ENCODE data around the gene ENTPD2.
"Not testable (repeated sequence)": the region's sequence is repeated elsewhere in the genome, so short reads cannot be mapped to it uniquely, and the experiment has no call there.

ENTPD2 gene

DNA sequence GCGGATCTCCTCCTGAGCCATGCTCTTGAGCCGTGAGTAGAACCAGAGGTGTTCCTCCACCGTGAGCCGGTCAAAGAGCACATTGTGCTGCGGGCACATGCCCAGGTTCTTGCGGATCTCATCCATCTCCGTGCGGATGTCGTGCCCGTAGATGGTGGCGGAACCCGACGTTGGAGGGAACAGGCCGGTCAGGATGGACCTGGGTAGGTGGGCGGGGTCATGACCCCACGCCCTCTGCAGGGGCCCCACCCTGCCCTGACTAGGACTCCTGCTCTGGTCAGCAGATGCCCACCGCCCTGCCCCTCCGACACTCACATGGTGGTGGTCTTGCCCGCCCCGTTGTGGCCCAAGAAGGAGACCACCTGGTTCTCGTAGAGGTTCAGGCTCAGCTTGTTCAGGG is 37.9 kb downstream of the ENTPD2 start:
- no peak for DNase-seq (ENCODE audit: low spot score)

DNA sequence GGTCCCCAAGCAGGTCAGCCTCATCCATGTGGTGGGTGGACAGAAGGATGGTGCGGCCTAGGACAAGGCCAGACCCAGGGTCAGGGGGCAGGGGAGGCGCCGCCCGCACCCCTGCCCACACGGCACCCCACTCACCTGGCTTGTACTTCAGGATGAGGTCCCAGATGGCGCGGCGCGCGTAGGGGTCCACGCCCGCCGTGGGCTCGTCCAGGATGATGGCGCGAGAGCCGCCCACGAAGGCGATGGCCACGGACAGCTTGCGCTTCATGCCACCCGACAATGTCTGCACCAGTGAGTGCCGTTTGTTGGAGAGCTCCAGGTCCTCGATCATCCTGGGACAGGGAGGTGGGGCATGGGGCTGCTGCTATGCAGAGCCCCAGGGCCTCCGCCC is 38.3 kb downstream of the ENTPD2 start:
- DNase-seq (ENCODE audit: low spot score): no peak

DNA sequence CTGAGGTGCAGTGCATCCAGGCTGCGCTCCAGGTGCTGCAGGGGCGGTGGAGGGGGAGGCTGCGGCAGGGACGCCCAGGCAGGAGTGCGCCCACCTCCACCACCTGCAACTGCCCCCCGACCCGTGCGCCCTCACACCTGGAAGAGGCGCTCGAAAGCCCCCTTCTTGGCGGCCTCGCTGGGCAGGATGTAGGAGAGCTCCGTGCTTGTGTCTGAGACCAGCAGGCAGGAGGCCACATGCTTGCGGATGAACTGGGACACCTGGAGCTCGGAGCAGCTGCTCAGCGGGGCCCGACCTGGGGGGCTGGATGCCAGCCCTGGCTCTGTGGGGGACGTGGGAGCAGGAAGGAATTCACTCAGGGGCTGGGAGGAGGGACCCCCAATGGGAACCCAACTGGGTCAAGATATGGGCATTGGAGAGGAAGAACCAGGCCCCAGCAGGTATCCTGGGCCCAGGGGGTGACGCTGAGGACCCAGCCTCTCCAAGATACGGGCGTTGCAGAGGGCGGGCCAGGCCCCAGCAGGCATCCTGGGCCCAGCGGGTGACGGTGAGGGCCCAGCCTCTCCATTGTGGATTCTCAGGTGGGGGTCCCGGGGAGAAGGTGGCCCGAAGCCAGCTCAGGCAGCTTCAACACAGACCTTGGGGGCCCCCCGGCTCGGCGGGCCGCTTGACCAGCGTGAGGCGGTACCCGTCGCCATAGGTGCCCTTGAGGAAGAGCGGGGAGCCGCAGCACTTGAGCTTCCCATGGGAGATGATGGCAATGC is 38.9 kb downstream of the ENTPD2 start:
- no peak for DNase-seq (ENCODE audit: low spot score)

DNA sequence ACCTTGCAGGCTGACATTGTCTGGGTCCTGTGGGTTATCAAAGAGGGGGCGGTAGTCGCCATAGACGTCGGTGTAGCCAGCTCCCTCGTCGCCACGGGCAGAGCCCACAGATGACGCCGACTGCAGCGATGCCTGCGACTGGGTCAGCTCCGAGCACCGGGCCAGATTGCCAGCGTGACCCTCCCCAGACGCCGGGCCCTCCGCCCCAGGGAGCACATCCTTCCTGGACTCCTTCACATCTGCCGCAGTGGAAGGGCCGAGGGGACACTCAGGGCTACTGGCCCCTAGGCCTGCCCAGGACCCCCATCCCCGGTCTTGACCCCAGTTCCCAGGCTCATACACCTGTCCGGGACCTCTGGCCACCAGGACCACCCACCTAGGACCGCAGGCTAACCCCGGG is 39.7 kb downstream of the ENTPD2 start:
- DNase-seq (ENCODE audit: low spot score): no peak

DNA sequence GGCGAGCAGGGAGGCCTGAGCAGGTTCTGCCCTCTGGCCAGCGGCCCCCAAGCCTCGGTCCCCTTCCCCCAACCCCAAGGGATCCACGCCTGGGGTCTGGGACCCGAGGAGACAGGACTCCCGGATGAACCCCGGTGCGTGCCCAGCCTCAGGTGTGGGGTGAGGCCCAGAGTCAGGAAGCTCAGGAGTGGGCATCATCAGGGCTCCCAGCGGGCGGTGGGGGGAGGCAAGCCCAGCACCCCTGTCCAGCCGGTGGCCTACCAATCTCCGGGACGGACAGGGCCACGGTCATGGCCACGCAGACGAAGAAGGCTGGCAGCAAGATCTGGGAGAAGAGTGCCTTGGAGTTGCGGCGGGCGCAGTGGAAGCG is 40.3 kb downstream of the ENTPD2 start:
- no peak for DNase-seq (ENCODE audit: low spot score)

DNA sequence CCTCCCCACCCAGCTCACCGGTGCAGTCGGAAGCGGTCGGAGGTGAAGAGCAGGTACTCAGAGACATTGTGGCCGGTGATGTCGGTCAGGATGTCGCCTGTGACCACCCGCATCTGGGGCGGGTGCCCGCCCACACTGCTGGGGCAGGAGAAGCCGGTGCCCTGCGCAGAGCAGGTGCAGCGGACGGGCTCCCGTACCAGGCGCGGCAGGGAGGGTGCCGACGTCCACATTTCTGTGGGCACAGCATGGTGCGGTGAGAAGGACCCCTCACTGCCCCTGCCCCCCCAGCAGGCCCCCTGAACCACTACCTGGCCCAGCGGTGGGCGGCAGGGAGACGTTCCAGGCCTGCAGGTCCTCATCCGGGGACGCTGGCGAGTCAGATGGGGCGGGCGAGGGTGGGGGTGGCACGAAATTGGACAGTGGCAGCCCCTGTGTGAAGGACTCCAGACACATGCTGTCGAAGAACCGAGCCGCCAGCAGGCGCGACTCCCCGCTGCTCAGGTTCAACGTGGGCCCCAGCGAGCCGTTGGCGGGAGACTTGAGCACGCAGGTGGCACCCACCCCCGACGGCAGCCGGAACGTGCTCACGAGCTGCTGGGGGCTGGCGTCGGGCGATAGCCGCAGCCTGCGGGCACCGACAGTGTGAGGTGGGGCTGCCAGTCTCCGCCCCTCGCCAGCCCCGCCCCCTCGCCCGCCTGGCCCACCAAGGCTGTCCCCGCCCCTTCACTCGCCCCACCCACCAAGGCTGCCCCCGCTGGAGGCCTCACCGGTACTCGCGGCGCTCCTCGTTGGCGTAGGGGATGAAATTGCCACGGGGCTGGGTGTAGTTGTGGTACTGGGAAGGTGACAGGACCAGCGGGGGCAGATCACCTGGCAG is 40.9 kb downstream of the ENTPD2 start:
- DNase-seq (ENCODE audit: low spot score): no peak

- no peak for DNase-seq (ENCODE audit: low spot score)
Observed at GRCh38 chr9:137011907-137012675, 41.8 kb downstream of the ENTPD2 start.

GRCh38 chr9:137011156-137011555 is 42.7 kb downstream of the ENTPD2 start:
- no peak for DNase-seq (ENCODE audit: low spot score)

DNA sequence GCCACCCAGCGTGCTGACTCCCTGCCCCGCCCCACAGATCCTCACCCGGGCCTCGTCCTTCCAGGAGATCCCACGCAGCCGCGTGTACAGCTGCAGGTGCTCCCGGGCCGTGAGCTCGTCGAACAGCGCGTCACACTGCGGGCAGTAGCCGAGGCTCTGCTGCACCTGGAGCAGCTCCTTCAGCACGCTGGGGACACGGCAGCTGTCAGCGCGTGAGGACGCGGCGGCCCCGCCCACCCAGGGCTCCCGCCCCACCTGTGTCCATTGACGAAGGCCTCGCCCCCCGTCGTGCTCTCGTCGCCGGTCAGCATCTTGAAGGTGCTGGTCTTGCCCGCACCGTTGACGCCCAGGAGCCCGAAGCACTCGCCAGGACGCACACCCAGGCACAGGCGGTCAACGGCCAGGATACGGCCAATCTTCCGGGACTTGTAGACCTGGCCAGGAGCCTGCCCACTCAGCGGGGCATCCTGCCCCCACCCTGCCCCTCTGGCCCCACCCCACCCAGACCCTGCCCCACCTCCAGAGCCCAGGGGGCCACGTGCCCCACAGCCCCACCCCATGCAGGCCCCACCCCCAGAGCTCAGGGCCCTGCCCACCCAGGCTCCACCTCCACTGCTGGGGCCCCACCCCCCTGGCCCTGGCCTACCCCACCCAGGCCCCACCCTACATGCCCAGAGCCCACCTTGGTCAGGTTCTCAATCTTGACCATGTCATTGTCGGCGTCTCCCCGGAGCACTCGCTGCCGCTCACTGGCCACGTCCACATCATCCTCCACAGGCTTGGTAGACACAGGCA is 43.7 kb downstream of the ENTPD2 start:
- DNase-seq (ENCODE audit: low spot score): no peak

- DNase-seq (ENCODE audit: low spot score): no peak
Observed at GRCh38 chr9:137009217-137009616, 44.6 kb downstream of the ENTPD2 start.

GRCh38 chr9:137008312-137008711 is 45.5 kb downstream of the ENTPD2 start:
- no peak for DNase-seq (ENCODE audit: low spot score)

DNA sequence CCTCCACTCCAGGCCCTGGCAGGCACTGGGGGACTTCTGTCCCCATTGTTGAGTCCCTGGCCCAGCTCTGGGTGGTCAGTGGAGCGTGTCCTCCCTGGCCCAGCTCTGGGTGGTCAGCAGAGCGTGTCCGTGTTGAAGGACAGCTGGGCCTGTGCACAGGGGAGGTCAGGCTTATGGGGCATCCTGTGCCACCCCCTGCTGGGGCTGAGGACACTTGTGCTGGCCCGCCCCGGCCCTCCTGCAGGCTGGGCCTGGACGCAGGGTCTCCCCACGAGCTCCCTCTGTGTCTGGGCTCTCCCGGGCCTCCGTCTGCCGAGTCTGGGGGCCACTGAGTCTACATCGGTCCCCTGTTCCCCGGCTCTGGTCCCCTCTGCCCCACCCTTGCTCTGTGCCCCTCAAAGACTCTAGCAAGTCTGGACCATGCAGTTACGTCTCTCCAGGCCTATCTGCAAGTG is 46.0 kb downstream of the ENTPD2 start:
- no peak for DNase-seq (ENCODE audit: low spot score)

DNA sequence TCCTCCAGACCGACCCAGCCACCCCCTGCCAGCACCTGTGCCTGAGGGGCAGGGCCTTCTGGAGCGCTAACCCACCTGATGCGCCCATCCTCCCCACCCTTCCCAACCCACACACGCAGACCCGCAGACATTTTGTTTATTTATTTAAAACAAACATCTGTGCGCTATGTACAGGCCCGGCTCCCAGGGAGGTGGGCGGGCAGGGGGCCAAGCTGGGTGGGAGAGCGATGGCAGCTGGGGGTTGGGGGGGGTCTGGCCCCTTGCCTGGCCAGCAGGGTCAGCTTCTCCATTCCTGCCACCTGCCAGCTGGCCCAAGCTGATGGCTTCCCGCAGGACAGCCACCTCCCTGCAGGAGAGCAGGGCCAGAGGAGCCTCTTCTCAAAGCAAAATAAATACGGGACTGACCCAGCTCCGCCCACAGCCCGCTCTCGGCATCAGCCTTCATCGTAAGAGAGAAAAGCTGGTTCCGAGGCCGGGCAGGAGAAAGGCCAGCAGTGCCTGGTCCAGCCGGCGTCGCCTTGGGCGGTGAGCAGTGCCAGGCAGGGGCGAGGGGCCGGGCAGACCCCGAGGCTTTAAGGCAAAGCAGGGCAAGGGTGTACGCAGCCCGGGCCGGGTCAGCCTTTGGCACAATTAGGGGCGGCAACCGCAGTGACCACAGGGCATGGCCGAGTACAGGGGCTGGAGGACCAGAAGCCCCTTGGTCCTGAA is 46.6 kb downstream of the ENTPD2 start:
- DNase-seq (ENCODE audit: low spot score): no peak

DNA sequence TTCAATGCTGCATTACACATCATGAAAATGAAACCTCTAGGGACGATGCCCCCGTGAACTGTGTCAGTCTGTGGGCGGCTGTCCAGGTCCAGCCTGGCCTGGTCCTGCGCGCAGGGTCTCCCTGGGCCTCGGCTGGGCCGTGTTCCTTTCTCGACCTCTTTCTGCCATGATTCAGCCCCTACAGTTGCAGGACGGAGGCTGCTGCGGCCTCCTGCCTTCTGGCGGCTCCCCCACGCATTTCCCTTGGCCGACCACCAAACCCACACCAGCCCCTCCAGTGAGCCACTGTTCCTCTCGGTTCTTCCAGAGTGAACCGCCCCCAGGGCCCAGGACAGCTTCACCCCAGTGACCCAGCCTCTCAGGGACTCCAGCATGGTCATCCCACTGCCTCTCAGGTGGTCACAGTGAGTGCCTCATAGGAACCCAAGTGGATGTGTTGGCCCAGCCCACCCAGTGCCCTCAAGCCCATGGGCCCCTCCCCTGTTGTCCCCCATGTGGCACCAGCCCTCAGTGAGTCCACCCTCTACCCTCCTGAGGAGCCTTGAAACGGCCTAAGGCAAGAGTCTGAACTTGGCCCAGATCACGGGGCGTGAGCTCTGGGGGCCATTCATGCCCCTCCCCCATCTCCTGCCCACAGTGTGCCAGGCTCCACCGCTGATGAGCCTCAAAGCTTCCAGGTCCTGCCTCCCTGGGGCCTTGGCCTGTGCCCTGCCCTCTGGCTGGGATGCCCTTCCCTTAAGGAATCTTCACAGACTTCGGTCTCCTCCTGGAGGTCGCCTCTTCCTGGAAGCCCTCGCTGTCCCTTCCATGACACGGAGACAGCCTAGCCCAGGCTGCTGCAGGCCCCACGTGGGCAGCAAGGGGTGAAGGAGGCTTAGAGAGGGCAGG is 47.5 kb downstream of the ENTPD2 start:
- no peak for DNase-seq (ENCODE audit: low spot score)

GRCh38 chr9:137004285-137004684 is 49.6 kb downstream of the ENTPD2 start:
- DNase-seq (ENCODE audit: low spot score): not testable (repeated sequence)

DNA sequence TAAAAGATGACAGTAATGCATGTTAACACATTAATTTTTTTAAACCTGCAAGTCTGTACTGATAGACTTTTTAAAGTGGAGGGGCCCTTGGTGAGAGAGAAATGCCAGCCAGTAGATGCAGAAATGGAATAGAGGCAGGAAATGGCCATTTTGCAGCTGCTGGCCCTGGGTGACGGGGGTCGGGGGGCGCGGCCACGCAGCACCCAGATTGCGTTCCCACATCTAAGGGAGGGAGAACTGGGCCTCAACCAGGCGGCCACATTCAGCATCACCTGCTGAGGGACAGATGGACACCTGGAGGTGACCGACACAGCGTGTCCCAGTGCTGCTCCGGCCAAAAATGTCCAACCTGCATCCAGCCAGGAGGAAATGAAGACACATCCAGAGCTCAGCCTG is 51.2 kb downstream of the ENTPD2 start:
- no peak for DNase-seq (ENCODE audit: low spot score)

DNA sequence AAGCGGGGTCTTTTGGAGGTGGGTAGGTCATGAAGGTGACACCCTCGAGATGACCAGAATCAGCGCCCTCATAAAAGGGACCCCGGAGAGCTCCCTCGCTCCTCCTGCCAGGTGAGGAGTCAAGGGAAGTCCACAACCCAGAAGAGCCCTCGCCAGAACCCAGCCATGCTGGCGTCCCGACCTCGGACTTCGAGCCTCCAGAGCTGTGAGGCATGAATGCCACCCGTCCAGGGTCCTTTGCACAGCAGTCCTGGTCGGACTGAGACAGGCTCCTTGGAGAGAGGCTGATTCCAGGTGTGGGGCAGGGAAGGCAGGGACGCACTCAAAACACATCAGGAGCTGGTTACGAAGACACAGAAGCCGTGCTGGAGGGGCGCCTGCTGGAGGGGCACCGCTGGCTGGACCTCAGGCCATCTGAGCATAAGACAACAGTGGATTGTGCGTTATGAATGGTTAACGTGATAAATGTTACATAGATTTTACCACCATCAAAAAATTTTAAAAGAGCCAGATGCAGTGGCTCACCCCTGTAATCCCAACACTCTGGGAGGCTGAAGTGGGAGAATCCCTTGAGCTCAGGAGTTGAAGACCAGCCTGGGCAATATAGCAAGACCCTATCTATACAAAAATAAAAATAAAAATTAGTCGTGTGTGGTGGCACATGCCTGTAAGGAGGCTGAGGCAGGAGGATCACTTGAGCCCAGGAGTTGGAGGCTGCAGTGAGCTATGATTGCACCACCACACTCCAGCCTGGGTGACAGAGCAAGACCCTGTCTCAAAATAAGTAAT is 51.8 kb downstream of the ENTPD2 start:
- DNase-seq (ENCODE audit: low spot score): no peak

- no peak for DNase-seq (ENCODE audit: low spot score)
Observed at GRCh38 chr9:137000177-137000930, 53.5 kb downstream of the ENTPD2 start.
